Measurements from ENCODE around the gene SLC25A25.

- no peak for TF ChIP-seq CTCF (IDR thresholded peaks at IDR 0.05)
- TF ChIP-seq POLR2A (IDR thresholded peaks at IDR 0.05): no peak
Observed at GRCh38 chr9:128093011-128093410, 25.0 kb downstream of the SLC25A25 start.

Measured in right lobe of liver (tissue), 4 donors.